Testis (tissue), 2 donors: Measurements from ENCODE around the gene ESF1.

Experiments
- POLR2A ChIP-seq: fragments of 450-650 bp; IDR thresholded peaks from one replicate; pipeline ENCODE4 v1.6.1; 2017; ENCODE audit warnings: antibody characterized with exemption, mild to moderate bottlenecking, moderate library complexity
- TF ChIP-seq, protein P1 (sequence below), 3 experiments: fragments of 450-650 bp in 2 of 3; fragments of 200-600 bp in 1 of 3; sonication (generic) in 1 of 3; IDR thresholded peaks; one replicate each; pipeline ENCODE4 v1.5.1; 2016 to 2019; ENCODE audit warnings: antibody characterized with exemption in 3 of 3, mild to moderate bottlenecking in 2 of 3, moderate library complexity in 1 of 3

DNA sequence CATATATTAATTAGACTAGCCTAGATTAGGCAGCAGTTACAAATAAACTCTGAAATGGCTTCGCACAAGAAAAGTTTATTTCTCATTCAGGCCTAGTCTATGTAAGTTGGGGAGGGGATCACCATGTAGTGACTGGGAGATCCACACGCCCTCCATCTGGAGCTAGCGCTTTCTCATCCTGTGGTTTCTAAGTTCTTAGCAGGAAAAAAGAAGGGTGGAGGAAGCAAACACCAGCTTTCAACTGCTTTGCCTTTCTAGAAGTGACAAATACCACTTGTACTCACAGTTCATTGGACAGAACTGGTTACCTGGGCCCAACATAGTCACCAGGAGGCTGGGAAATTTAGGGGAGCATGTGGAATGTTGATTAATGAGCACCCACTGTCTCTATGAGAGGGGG lies 46.8 kb upstream of the ESF1 start:
- TF ChIP-seq, protein P1, sequence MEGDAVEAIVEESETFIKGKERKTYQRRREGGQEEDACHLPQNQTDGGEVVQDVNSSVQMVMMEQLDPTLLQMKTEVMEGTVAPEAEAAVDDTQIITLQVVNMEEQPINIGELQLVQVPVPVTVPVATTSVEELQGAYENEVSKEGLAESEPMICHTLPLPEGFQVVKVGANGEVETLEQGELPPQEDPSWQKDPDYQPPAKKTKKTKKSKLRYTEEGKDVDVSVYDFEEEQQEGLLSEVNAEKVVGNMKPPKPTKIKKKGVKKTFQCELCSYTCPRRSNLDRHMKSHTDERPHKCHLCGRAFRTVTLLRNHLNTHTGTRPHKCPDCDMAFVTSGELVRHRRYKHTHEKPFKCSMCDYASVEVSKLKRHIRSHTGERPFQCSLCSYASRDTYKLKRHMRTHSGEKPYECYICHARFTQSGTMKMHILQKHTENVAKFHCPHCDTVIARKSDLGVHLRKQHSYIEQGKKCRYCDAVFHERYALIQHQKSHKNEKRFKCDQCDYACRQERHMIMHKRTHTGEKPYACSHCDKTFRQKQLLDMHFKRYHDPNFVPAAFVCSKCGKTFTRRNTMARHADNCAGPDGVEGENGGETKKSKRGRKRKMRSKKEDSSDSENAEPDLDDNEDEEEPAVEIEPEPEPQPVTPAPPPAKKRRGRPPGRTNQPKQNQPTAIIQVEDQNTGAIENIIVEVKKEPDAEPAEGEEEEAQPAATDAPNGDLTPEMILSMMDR (IDR thresholded peaks at IDR 0.05), result no peak
- TF ChIP-seq POLR2A, result no peak
